Measurements from ENCODE around the gene UQCC5. TPM values are rescaled to one million over a fixed set of nuclear protein-coding genes. Genes with fewer than 3 reads are reported as not detected.

The UQCC5 gene
- total RNA-seq, 6 donors from 2014 or later = 2.0 to 43.0 (median 3.0) TPM

DNA sequence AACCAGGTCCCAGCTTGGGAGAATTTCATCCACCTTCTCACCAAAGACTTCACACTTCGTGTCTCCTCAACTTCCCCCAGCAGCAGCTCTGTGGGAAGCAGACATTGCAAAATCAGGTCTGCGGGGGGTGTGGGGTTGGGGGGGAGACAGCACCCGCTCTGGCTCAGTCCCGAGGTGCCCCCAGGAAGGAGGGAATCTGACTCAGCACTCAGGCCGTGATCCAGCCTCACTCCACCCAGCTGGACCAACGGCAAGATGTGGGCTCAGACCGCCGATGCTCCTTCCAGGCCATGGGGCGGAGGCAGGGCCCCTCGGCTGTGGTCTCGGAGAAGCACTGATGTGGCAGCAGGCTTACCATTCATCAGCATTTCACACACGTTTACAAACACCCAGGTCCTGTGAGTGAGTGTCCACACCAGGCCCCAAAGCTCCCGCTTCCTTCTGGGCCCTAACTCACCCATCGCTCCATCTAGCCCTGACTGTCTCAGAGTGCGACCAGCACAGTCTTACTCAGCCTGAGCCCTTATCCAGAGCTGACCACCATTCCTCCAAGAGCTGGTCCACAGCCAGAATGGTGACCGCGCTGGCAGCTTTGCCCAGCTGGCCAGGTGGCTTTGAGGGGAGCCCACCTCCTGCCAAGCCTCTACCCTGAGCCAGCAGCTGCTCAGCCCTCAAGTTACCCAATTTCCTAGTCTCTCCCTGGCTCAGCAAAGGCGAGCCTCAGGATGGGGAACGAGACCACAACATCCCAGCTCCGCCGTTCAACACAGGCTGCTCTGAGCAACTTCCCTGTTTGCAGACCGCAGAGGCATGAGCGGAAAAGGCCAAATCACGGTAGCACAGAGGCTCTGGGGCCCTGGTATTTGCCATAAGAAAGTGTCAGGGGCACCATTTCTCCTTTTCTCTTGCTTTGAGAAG lies 38.0 kb upstream of the UQCC5 start:
- peak overlapping the region in 3 of 4 donors; percentile 12 to 69 (median 44) for H3K27ac ChIP-seq
- TF ChIP-seq POLR2AphosphoS5 (IDR thresholded peaks at IDR 0.05) (peak in 1 of 2 donors; percentile 26), POLR2A (IDR thresholded peaks at IDR 0.05) (no peak), EP300 (IDR thresholded peaks at IDR 0.05) (no peak)
- TF ChIP-seq, protein P1, sequence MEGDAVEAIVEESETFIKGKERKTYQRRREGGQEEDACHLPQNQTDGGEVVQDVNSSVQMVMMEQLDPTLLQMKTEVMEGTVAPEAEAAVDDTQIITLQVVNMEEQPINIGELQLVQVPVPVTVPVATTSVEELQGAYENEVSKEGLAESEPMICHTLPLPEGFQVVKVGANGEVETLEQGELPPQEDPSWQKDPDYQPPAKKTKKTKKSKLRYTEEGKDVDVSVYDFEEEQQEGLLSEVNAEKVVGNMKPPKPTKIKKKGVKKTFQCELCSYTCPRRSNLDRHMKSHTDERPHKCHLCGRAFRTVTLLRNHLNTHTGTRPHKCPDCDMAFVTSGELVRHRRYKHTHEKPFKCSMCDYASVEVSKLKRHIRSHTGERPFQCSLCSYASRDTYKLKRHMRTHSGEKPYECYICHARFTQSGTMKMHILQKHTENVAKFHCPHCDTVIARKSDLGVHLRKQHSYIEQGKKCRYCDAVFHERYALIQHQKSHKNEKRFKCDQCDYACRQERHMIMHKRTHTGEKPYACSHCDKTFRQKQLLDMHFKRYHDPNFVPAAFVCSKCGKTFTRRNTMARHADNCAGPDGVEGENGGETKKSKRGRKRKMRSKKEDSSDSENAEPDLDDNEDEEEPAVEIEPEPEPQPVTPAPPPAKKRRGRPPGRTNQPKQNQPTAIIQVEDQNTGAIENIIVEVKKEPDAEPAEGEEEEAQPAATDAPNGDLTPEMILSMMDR (IDR thresholded peaks at IDR 0.05) = no peak
- H3K4me1 ChIP-seq = peaks cover 28 to 44% (median 35%) of the 10 kb centered on the region in 4 donors
- H3K36me3 ChIP-seq = peaks cover 0 to 7% (median 0%) of the 10 kb centered on the region in 4 donors
- 60 to 62% methylated on average over 9 to 24 of the region's 24 CpGs for WGBS, 2 donors
- peak; percentile 68 to 77 for DNase-seq
- no peaks in the 10 kb centered on the region for H3K9me3 ChIP-seq
- ATAC-seq (ENCODE audit: low FRiP score in 2 of 2) = peak; percentile 34 to 78
- no peaks in the 10 kb centered on the region for H3K27me3 ChIP-seq
- no peak overlapping the region for H3K4me3 ChIP-seq

DNA sequence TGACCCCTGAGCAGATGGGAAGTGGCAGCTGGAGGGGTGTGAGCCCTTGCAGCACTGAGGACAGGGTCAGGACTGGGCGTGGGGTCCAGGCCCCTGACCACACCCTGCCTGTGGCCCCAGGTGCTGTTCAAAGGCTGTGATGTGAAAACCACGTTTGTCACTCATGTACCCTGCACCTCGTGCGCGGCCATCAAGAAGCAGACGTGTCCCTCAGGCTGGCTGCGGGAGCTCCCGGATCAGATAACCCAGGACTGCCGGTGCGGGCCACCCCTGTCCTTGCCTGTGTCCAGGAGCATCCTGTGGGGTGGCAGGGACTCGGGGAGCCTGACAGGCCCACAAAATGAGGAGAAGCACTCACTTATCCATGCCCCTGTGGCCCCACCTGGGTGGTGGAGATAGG lies 35.4 kb upstream of the UQCC5 start:
- Histone ChIP-seq H3K4me3 (no peak overlapping the region), H3K4me1 (peaks cover 8 to 17% (median 10%) of the 10 kb centered on the region in 4 donors), H3K27me3 (no peaks in the 10 kb centered on the region), H3K9me3 (no peaks in the 10 kb centered on the region), H3K27ac (no peak overlapping the region), H3K36me3 (peaks cover 0 to 22% (median 5%) of the 10 kb centered on the region in 4 donors)
- DNase-seq = peak in 1 of 2 donors; percentile 54
- TF ChIP-seq POLR2A (IDR thresholded peaks at IDR 0.05) (no peak), EP300 (IDR thresholded peaks at IDR 0.05) (no peak)
- WGBS, 2 donors = 82% methylated on average over 11 of the region's 11 CpGs; no CpG with 5 or more reads in 1 of the 2 donors
- ATAC-seq (ENCODE audit: low FRiP score in 2 of 2) = no peak

DNA sequence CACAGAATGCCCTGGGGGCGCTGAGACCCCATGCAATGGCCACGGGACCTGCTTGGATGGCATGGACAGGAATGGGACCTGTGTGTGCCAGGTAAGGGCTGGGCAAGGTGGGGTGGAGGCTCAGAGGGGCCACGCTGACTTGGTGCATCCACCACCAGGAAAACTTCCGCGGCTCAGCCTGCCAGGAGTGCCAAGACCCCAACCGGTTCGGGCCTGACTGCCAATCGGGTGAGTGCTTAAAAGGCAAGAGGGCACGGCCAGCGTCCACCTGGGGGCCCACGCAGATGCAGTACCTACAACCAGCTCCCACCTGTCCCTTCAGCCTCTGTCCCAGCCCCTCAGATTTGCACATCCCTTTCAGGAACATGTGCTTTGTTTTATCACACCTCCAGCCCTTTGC lies 34.4 kb upstream of the UQCC5 start:
- no peak for ATAC-seq (ENCODE audit: low FRiP score in 2 of 2)
- Histone ChIP-seq H3K4me3 (no peak overlapping the region), H3K27me3 (no peaks in the 10 kb centered on the region), H3K9me3 (no peaks in the 10 kb centered on the region), H3K4me1 (peaks cover 0 to 12% (median 5%) of the 10 kb centered on the region in 4 donors), H3K36me3 (peaks cover 0 to 31% (median 8%) of the 10 kb centered on the region in 4 donors), H3K27ac (no peak overlapping the region)
- 91 to 92% methylated on average over 4 to 11 of the region's 11 CpGs for WGBS, 2 donors
- peak in 1 of 2 donors; percentile 66 for DNase-seq
- TF ChIP-seq, protein P1 (IDR thresholded peaks at IDR 0.05) = no peak
- no peak for TF ChIP-seq POLR2A (IDR thresholded peaks at IDR 0.05)
- no peak for TF ChIP-seq POLR2AphosphoS5 (IDR thresholded peaks at IDR 0.05)
- no peak for TF ChIP-seq EP300 (IDR thresholded peaks at IDR 0.05)

DNA sequence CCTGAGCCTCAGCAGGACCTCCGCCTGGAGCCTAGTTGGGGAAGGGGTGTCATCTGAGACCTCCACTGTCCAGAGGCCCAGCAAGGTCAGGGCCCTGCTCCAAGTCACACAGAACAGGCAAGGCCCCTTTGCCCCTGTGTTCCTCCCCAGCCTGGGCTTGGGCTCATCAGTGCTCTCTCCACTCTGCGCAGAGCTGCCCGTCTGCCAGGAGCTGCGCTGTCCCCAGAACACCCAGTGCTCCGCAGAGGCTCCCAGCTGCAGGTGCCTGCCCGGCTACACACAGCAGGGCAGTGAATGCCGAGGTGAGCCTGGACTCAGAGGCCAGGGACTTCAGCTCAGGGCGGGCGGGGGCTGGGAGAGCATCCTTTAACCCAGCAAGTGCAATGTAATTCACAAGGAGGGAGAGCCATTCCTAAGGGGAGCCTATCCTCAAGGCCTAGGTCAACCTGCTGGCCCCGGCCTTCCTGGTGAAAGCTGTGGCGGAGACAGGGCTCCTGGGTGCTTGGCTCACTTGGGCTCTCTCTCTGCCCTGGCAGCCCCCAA lies 33.5 kb upstream of the UQCC5 start:
- peaks cover 0 to 7% (median 5%) of the 10 kb centered on the region in 4 donors for H3K4me1 ChIP-seq
- no peak for ATAC-seq (ENCODE audit: low FRiP score in 2 of 2)
- no peaks in the 10 kb centered on the region for H3K27me3 ChIP-seq
- H3K9me3 ChIP-seq = no peaks in the 10 kb centered on the region
- TF ChIP-seq EP300 (IDR thresholded peaks at IDR 0.05) (no peak), POLR2AphosphoS5 (IDR thresholded peaks at IDR 0.05) (no peak), POLR2A (IDR thresholded peaks at IDR 0.05) (no peak)
- TF ChIP-seq, protein P1 (IDR thresholded peaks at IDR 0.05) = no peak
- no peak overlapping the region for H3K4me3 ChIP-seq
- 90 to 100% methylated on average over 2 to 9 of the region's 11 CpGs for WGBS, 2 donors
- peak in 1 of 2 donors; percentile 68 for DNase-seq
- H3K27ac ChIP-seq = no peak overlapping the region
- peaks cover 0 to 37% (median 8%) of the 10 kb centered on the region in 4 donors for H3K36me3 ChIP-seq

DNA sequence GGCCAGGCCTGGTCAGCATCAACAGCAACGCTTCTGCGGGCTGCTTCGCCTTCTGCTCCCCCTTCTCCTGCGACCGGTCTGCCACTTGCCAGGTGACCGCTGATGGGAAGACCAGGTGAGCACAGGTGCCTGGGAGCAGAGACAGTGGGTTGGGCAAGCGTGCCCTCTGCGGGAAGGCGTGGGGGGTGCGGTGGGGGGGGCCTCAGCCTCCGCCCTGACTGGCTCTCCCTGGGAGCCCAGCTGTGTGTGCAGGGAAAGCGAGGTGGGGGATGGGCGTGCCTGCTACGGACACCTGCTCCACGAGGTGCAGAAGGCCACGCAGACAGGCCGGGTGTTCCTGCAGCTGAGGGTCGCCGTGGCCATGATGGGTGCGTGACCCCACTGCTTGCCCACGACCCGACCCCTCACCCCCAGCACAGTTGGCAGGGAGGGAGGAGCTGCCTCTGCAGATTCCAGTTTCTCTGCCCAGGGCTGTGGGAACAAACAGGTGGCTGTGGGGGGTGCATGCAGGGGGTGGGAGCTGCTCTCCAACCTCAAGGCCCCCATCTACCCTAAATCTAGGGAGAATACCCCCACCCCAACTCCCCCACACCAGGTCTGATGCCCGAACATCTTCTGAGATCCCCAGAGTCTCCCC lies 32.5 kb upstream of the UQCC5 start:
- peak in 1 of 2 donors; percentile 66 for DNase-seq
- ATAC-seq (ENCODE audit: low FRiP score in 2 of 2) = no peak
- peaks cover 0 to 42% (median 8%) of the 10 kb centered on the region in 4 donors for H3K36me3 ChIP-seq
- no peak overlapping the region for H3K4me3 ChIP-seq
- H3K27me3 ChIP-seq = no peaks in the 10 kb centered on the region
- TF ChIP-seq, protein P1 (IDR thresholded peaks at IDR 0.05) = no peak
- TF ChIP-seq POLR2AphosphoS5 (IDR thresholded peaks at IDR 0.05) = no peak
- TF ChIP-seq POLR2A (IDR thresholded peaks at IDR 0.05) = no peak
- no peak for TF ChIP-seq EP300 (IDR thresholded peaks at IDR 0.05)
- no peak overlapping the region for H3K27ac ChIP-seq
- peaks cover 0 to 5% (median 0%) of the 10 kb centered on the region in 4 donors for H3K4me1 ChIP-seq
- no peaks in the 10 kb centered on the region for H3K9me3 ChIP-seq
- WGBS, 2 donors = 78 to 100% methylated on average over 2 to 12 of the region's 23 CpGs

Data from upper lobe of left lung (tissue), 6 donors.